Hindlimb muscle (tissue), 1 donor: ENCODE results near the gene COL27A1. TPM values are rescaled to one million over a fixed set of nuclear protein-coding genes. Genes with fewer than 3 reads are reported as not detected.
A peak's percentile ranks its signal among the peaks of the same experiment; 100 is the strongest.

Experiments
- DNase-seq: peaks from one replicate; pipeline ENCODE4 v3.0.0-alpha.2; 2013
- polyA plus RNA-seq: library from polyadenylated mRNA; unstranded; fragments of 120-200 nt; gene quantifications from one replicate; pipeline ENCODE4 v1.2.1, GENCODE V29; 2013; ENCODE audit not compliant: insufficient read length

COL27A1 gene
- polyA plus RNA-seq, 1 donor: 36.9 TPM

DNA sequence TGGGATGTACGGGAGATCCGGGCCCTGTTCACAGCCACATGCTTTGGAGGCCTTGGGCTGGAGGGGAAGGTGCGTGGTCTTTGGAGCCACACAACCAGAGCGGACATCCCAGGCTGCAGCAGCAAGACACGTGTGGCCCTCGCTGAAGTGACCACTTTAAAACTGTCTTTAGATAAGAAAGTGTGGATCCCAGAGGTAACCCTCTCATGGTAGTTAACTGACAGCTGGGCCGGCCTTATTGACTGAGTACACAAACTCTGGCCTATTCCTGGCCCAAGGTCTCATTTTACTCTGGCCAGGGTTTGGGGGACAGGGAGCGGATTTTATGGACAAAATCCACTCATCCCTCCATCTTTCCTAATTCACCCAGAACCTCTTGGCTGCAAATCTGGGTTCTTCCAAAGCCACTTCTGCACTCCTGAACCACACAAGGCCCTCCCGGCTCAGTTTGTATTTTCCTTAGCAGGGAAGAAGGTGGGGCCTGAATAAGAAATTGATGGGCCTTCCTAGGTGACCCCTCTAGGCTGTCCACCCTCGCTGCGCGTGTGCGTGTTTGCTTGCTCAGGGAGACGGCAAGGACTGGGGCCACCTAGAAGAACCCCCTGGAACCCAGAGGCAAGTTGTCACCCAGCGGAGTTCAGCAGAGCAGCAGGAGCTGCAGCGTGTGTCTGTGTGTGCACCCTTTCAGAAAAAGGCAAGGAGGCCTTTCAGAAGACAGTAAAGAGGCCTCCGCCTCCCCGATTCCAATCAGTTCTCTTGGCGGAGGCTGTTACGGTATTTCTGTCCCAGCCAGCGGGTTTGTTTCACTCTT lies 94.3 kb downstream of the COL27A1 start:
- DNase-seq: no peak

DNA sequence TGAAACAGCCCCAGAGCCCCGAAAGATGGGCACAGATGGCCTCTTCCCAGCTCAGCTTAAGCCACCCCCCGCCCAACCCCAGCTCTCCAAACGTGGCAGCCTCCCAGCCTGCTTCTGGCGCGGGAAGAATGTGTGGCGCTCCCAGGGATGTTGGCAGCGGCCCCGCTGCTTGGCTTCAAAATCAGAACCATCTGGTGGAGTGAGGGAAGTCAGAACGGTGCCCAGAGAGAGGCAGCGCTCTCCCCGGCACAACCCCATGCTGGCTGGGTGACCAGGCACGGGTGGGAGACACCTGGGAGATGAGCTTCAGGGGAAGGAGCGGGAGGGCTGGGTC lies 94.9 kb downstream of the COL27A1 start:
- peak; percentile 86 for DNase-seq

GRCh38 chr9:114250648-114251047 lies 95.3 kb downstream of the COL27A1 start:
- DNase-seq: no peak

DNA sequence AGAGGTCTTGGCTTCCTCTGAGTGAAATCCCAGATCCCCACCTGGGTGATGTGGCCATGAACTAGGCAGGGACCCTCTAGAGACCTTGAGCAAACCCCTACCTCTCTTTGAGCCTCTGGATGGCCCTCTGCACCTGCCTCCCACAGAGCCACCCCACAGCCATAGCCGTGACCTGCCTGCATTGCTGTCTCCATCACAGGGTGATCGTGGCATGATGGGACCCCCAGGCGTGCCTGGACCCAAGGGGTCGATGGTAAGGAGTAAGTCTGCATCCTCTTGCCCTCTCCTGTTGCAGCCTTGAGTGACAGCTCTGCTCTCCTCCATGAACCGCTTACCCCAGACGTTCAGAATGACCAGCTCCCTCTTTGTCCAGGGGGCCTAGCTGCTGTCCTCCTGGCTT lies 97.1 kb downstream of the COL27A1 start:
- DNase-seq: no peak

DNA sequence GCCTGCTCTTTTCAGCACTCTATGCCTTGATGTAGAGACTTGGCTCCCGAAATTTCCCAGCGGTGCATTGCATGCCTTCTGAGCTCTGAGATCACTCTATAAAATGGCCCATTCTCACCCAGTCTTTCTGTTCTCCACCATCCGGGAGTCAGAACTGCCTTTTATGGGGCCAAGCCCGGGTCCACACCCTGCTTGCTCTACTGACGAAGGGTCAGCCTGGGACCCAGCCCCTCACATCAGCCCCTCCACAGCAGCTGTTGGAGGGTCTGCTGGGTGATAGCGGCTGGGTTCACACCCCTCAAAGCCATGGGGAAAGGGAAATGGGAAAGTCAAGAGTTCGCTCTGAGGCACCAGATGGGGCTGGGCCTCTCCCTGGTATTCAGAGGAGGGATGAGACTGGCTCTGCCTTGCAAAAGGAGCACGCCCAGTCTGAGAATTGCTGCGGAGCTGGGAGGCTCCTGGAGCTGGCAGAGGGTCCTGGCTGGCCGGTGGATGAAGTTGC lies 101.5 kb downstream of the COL27A1 start:
- no peak for DNase-seq

- DNase-seq: no peak
Observed at GRCh38 chr9:114258218-114258617, 102.9 kb downstream of the COL27A1 start.

GRCh38 chr9:114258866-114259797 lies 103.8 kb downstream of the COL27A1 start:
- no peak for DNase-seq

GRCh38 chr9:114259798-114260523 lies 104.6 kb downstream of the COL27A1 start:
- DNase-seq: no peak

DNA sequence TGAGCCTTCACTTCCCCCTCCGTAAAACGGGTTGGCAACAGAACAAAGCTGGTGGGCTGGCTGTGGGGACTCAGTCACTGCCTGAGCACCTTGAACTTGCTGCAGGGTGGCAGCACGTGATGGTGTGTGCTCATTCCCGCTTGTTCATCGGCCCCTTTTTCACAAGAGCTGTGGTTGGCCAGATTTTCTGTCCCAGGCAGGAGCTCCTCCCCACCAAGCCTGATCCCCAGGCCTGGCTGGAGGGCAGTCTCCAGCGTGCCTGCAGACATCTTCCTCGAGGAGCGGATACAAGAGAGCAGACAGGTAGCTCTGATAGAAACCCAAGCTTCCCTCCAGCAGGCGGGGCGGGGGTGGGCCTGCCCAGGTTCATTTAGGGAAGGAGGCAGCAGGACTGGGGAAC lies 105.7 kb downstream of the COL27A1 start:
- no peak for DNase-seq

GRCh38 chr9:114261987-114262386 lies 106.7 kb downstream of the COL27A1 start:
- no peak for DNase-seq

DNA sequence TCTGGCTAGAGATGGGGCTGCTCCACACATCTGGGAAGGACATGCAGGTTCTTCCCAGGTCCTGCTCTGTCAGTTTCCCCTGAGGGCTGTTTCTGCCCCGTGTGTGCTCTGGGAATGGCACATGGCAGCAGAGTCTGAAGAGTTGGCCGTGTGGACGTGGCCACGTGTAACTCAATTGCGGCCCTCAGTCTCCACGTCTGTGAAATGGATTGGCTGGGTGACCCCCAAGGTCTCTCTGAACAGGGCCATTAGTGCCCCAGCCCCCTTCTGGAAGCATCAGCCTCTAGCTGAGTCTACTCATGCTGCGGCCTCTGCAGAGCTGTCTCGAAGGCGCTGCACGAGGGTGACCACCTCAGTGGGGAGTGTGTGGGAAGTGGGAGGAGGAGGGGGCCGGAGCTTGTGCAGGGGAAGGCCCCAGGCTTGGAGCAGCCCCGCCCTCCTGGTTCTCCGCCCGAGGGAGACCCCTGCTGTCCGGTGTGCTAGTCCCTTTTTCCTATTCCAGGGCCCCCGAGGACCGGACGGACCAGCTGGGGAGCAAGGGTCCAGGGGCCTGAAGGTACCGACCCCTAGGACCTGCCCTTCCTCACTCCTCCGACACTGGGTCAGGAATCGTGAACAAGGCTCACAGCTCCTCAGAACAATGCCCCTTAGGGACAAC lies 108.6 kb downstream of the COL27A1 start:
- DNase-seq: no peak

DNA sequence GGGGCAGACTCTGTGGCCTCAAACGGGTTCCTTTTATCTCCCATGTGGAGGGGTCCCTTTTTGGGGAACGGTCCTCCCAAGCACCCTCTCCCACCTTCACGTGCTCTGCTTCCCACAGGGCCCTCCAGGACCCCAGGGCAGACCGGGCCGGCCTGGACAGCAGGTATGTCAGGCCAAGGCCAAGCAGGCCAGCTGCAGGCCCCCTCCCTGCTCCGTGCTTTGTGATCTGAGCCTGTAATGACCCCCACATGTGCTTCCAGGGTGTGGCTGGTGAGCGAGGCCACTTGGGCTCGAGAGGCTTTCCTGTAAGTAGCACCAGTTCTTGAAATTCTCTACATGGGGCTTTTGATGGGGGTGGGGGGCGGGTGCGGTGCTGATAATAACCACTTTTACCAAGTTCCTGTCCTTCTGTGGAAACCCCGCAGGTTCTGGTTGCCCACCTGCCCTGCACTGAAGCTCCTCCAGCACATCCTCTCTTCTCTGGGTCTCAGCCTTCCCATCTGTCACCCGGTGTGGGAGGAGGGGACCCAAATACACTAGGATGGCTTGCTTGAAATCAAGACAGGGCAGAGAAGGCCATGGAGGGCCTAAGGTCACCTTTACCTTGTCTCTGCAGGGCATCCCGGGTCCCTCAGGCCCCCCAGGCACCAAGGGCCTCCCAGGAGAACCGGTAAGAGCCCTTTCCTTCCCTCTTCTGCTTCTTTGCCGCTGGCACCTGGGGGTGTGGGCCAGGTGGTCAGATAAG lies 109.6 kb downstream of the COL27A1 start:
- DNase-seq: no peak

- no peak for DNase-seq
Observed at GRCh38 chr9:114266969-114267368, 111.6 kb downstream of the COL27A1 start.

DNA sequence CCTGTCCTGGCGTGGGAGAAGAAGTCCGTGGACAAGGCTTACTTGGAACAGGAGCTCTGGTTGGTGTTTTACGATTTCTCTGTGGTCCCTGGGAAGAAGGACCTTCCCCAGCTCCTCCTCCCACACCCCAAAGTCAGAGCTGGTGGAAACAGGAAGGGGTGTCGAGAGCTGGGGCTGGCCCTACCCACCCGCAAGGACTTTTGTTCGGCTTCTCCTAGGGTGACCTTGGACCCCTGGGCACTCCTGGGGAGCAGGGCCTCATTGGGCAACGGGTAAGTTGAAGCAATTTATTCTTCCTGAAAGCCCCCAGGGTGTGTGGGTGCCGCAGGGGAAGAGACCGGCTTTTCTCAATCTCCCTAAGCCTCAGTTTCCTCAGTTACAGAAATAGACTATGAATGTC lies 113.7 kb downstream of the COL27A1 start:
- no peak for DNase-seq

GRCh38 chr9:114270120-114270975 lies 115.0 kb downstream of the COL27A1 start:
- no peak for DNase-seq

GRCh38 chr9:114271556-114272510 lies 116.5 kb downstream of the COL27A1 start:
- no peak for DNase-seq

GRCh38 chr9:114272739-114273431 lies 117.5 kb downstream of the COL27A1 start:
- no peak for DNase-seq

DNA sequence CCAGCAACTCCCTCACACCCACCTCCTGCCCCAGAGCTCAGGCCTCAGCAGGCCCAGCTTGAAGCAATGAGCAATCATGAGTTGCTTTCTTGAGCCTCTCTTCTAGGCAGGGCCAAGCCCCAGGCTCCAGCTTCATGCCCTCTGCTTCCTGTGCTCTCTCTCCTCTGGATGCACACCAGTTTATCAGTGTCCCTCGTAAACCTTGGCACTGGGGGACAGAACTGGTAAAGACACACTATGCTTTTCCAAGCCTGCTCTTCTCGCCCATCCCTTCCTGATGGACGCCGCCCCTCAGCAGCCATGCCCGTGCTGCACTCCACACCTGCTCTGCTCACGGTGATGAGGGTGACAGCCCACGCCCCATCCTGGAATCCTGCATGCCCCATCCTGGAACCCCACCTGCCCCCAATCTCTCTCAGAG lies 118.1 kb downstream of the COL27A1 start:
- DNase-seq: no peak

DNA sequence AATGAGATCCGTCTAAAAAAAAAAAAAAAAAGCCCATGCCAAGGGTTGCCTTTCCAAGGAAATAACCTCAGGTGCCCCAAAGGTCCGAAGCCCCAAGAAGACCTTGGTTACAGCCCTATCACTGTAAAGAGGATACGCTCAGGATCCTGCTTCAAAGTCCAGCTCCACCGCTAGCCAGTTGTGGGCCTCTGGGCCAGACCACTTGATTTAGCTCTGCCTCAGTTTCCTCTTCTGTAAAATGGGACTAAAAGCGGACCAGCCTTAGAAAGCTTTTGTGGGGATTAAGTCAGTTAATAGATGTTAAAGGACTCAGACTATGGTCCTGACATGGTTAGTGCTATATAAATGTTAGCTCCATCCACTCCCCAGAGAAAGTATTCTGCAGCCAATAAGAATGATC lies 118.9 kb downstream of the COL27A1 start:
- no peak for DNase-seq
